ENCODE data around the gene UBAP2L. TPM values are rescaled to one million over a fixed set of nuclear protein-coding genes. Genes with fewer than 3 reads are reported as not detected.
"Not testable (repeated sequence)": the region's sequence is repeated elsewhere in the genome, so short reads cannot be mapped to it uniquely, and the experiment has no call there.

Gene UBAP2L
- total RNA-seq, 3 donors from 2014 or later, result 64.8 to 79.3 (median 70.1) TPM

- H3K36me3 ChIP-seq, result no peaks in the 10 kb centered on the region
- peaks cover 15 to 18% of the 10 kb centered on the region in 2 donors for H3K9me3 ChIP-seq
- DNase-seq (ENCODE audit: low spot score in 2 of 2), result no peak
- H3K4me3 ChIP-seq, result no peak overlapping the region
- TF ChIP-seq CTCF (IDR thresholded peaks at IDR 0.05) (no peak), POLR2AphosphoS5 (IDR thresholded peaks at IDR 0.05) (no peak), POLR2A (IDR thresholded peaks at IDR 0.05) (no peak)
- intact Hi-C loops (cut with DNase I; ENCODE audit: low total_unique reads), result no loop called here
- no peaks in the 10 kb centered on the region for H3K27me3 ChIP-seq
- H3K4me1 ChIP-seq, result no peaks in the 10 kb centered on the region
- no peak overlapping the region for H3K27ac ChIP-seq
Observed at GRCh38 chr1:154290921-154291320, 70.2 kb downstream of the UBAP2L start.

DNA sequence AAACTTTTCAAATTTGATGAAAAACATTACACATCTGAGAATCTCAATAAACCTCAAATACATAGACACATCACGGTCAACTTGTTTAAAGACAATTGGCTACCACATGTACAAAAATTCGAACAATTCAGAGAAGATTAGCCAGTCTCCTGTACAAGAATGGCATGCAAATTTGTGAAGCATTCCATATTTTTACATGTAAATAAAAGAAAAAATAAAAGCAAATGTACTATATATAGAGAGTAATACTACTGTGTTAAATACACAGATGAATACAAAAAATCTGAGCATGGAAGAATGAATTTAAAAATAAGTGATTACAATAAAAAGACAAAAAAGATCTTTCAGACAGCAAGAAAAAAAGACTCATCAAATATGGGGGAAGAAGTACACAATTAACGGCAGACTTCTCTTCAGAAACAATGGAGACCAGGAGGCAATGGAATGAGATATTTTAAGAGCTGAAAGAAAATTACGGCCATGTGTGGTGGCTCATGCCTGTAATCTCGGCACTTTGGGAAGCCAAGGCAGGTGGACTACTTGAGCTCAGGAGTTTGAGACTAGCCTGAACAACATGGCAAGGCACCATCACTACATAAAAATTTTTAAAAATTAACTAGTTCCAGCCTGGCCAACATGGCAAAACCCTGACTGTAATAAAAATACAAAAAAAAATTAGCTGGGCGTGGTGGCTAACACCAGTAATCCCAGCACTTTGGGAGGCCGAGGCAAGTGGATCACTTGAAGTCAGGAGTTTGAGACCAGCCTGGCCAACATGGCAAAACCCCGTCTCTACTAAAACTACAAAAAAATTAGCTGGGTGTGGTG is 74.9 kb downstream of the UBAP2L start:
- no peak overlapping the region for H3K27ac ChIP-seq
- no peaks in the 10 kb centered on the region for H3K36me3 ChIP-seq
- no peaks in the 10 kb centered on the region for H3K27me3 ChIP-seq
- intact Hi-C loops (cut with DNase I; ENCODE audit: low total_unique reads), result no loop called here
- TF ChIP-seq POLR2AphosphoS5 (IDR thresholded peaks at IDR 0.05) (no peak), POLR2A (IDR thresholded peaks at IDR 0.05) (no peak), CTCF (IDR thresholded peaks at IDR 0.05) (no peak)
- H3K9me3 ChIP-seq, result peaks cover 27 to 29% of the 10 kb centered on the region in 2 donors
- no peak for DNase-seq (ENCODE audit: low spot score in 2 of 2)
- no peaks in the 10 kb centered on the region for H3K4me1 ChIP-seq
- no peak overlapping the region for H3K4me3 ChIP-seq

- no peaks in the 10 kb centered on the region for H3K27me3 ChIP-seq
- H3K27ac ChIP-seq, result no peak overlapping the region
- intact Hi-C loops (cut with DNase I; ENCODE audit: low total_unique reads), result no loop called here
- no peak overlapping the region for H3K4me3 ChIP-seq
- TF ChIP-seq POLR2AphosphoS5 (IDR thresholded peaks at IDR 0.05), result no peak
- TF ChIP-seq POLR2A (IDR thresholded peaks at IDR 0.05), result no peak
- TF ChIP-seq CTCF (IDR thresholded peaks at IDR 0.05), result no peak
- no peak for DNase-seq (ENCODE audit: low spot score in 2 of 2)
- no peaks in the 10 kb centered on the region for H3K4me1 ChIP-seq
- peaks cover 4 to 6% of the 10 kb centered on the region in 2 donors for H3K9me3 ChIP-seq
- no peaks in the 10 kb centered on the region for H3K36me3 ChIP-seq
Observed at GRCh38 chr1:154301582-154301981, 80.8 kb downstream of the UBAP2L start.

DNA sequence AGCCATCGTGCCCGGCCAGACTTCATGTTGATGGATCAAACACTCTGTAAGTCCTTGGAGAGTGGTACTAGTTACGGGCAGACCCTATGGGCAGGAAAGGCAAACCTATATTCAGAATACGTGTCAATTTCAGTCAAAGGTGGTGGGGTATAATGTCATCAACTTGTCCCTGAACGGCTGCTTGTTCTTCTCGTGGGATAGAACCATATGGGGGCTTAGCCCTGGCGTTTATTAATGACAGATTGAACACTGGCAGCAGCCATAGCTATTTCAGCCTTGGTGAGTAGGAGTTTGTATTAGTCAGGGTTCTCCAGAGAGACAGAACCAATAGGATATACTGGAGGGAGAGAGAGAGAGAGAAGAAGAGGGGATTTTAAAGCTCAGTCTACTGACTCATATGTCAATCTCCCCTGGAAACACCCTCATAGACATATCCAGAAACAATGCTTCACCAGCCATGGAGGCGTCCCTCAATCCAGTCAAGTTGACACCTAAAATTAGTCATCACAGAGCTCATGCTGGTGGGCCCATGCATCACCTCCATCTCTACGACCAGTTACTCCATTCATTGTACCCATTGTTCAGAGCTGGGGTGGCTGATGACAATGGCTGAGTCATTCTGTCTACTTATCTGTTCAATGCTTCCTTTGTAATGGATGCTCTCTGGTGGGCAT is 84.0 kb downstream of the UBAP2L start:
- Histone ChIP-seq H3K9me3 (no peaks in the 10 kb centered on the region), H3K27me3 (no peaks in the 10 kb centered on the region), H3K27ac (no peak overlapping the region), H3K4me3 (no peak overlapping the region), H3K4me1 (no peaks in the 10 kb centered on the region), H3K36me3 (no peaks in the 10 kb centered on the region)
- no peak for DNase-seq (ENCODE audit: low spot score in 2 of 2)
- TF ChIP-seq CTCF (IDR thresholded peaks at IDR 0.05) (no peak), POLR2A (IDR thresholded peaks at IDR 0.05) (no peak), POLR2AphosphoS5 (IDR thresholded peaks at IDR 0.05) (no peak)
- intact Hi-C loops (cut with DNase I; ENCODE audit: low total_unique reads), result no loop called here

- Histone ChIP-seq H3K9me3 (no peaks in the 10 kb centered on the region), H3K4me1 (no peaks in the 10 kb centered on the region), H3K4me3 (no peak overlapping the region), H3K27ac (no peak overlapping the region), H3K27me3 (no peaks in the 10 kb centered on the region), H3K36me3 (no peaks in the 10 kb centered on the region)
- intact Hi-C loops (cut with DNase I; ENCODE audit: low total_unique reads), result no loop called here
- DNase-seq (ENCODE audit: low spot score in 2 of 2), result no peak
- no peak for TF ChIP-seq POLR2AphosphoS5 (IDR thresholded peaks at IDR 0.05)
- TF ChIP-seq POLR2A (IDR thresholded peaks at IDR 0.05), result no peak
- TF ChIP-seq CTCF (IDR thresholded peaks at IDR 0.05), result no peak
Observed at GRCh38 chr1:154306151-154306550, 85.4 kb downstream of the UBAP2L start.

GRCh38 chr1:154307670-154308270 is 87.0 kb downstream of the UBAP2L start:
- H3K4me1 ChIP-seq; H3K9me3 ChIP-seq; DNase-seq (ENCODE audit: low spot score in 2 of 2); H3K4me3 ChIP-seq; H3K36me3 ChIP-seq; intact Hi-C loops (cut with DNase I; ENCODE audit: low total_unique reads); H3K27me3 ChIP-seq; H3K27ac ChIP-seq: not testable (repeated sequence)

DNA sequence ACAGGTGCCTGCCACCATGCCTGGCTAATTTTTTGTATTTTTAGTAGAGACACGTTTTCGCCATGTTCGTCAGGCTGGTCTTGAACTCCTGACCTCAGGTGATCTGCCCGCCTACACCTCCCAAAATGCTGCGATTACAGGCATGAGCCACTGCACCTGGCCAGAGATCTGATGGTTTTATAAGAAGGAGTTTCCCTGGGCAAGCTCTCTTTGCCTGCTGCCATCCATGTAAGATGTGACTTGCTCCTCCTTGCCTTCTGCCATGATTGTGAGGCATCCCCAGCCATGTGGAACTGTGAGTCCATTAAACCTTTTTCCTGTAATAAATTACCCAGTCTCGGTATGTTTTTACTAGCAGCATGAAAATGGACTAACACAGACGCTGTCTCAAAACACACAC is 88.4 kb downstream of the UBAP2L start:
- DNase-seq (ENCODE audit: low spot score in 2 of 2); H3K4me3 ChIP-seq; H3K27me3 ChIP-seq; H3K36me3 ChIP-seq; H3K9me3 ChIP-seq; intact Hi-C loops (cut with DNase I; ENCODE audit: low total_unique reads); H3K4me1 ChIP-seq; H3K27ac ChIP-seq: not testable (repeated sequence)

Measured in breast epithelium (tissue), 4 donors.